Superior temporal gyrus (tissue), 1 donor: ENCODE measurements around the gene CBX2.

Experiments
- DNase-seq: peaks from one replicate; pipeline ENCODE4 v3.0.0-alpha.2; 2016; ENCODE audit errors: extremely low spot score

Gene CBX2

GRCh38 chr17:79799538-79800324 is 21.8 kb downstream of the CBX2 start:
- DNase-seq = no peak

- no peak for DNase-seq
Measured at GRCh38 chr17:79800325-79801155, 22.6 kb downstream of the CBX2 start.

GRCh38 chr17:79801156-79802038 is 23.4 kb downstream of the CBX2 start:
- DNase-seq = no peak

DNA sequence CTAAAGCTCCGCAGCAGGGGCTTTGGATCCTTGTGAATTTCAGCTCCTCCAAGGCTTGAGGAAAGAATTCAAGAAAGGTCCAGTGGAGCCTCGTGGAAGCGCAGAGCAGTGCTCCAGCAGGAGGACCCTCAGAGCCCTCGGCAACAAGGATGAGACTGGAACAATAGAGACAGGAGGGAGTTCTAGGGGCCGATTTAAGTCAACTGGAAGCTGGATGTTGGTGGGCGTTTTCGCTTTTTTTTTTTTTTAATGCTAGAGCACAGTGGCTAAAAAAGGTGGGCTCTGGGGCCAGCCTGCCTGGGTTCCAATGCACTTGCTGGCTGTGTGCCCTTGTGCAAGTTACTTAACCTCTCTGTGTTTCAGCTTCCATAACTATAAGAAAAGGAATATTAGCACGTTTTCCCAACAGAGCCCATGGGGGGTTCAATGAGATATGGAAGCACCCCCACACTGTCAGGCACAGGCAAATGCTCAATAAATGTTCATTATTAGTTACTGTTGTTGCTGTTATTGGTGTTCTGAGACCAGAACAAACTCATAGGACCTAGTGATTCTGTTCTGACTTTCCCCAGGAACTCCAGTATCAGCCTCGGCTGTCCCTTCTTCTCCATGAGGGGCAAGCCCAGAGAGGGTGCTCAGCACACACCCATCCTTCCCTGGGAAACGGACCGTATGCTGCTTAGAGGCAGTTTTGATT is 24.2 kb downstream of the CBX2 start:
- no peak for DNase-seq

DNA sequence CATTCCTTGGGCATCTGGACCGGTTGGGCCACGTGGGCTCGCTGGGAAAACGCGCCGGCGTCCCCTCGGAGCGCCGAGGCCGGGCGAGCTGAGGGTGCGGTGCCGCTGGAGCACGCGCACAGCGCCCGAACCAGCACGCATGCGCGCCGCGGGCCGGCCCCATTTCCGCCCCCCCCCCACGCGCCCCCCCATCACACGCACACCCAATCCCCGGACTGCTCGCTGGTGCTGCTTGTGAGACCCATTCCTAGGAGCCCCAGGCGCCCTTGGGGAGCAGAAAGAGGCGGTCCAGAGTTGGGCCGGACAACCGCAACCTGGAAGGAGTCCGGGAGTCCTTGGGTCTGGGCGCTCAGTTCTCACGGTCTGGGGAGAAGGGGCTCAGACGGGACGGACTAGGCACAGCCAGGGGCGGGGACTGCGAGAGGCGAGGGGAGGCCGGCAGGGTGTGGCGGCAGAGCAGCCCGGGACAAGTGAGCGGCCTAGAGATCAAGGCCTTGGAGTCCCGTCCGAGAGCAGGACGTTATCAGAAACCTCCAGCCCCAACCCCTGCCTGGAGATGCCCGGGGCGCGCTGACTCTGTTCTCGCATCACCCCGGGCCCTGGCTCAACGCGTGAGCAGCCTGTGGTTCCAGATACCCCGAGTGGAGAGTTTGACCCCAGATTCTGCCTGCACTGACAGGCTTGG is 24.9 kb downstream of the CBX2 start:
- no peak for DNase-seq

GRCh38 chr17:79803421-79803996 is 25.6 kb downstream of the CBX2 start:
- no peak for DNase-seq

DNA sequence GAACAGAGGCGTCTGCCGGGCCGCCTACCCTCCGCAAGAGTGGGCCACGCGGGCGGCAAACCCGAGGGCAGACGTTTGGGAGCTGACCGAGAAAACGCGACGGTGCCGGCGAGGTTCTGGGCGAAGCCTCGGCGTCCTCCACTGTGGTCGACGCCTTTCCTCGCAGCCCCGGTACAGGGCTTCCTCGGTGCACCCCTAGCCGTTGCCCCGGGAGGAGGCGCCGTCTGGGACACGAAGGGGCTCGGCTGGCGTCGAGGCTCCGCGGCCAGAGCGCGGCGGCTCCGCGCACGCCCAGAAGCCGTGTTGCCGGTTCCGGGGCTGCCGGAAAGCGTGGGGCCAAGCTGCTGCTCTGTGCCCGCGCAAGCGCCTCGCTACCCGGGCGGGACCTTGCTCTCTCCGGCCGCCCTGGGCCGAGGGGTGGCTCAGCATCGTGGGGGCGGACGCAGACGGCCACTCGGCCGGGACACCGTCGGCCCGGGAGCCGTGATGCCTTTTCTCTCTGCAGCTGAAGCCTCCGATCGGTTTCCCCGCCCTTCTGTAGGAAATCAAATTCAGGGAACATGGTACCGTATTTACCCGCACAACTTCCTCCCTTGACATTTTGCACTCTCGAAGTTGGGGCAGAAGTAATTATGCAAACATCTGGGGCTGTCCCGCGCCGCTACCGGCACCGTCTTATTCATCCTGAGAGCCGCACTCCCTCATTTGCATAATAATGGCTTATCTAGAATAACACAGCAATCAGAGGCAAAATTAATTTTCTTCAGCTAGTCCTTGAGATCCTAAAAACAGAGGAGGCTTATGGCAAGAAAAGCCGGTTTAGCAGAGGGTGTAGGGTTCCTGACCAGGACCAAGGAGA is 26.3 kb downstream of the CBX2 start:
- DNase-seq = no peak

GRCh38 chr17:79804856-79805696 is 27.1 kb downstream of the CBX2 start:
- DNase-seq = no peak

- no peak for DNase-seq
Measured at GRCh38 chr17:79806446-79806760, 28.5 kb downstream of the CBX2 start.

DNA sequence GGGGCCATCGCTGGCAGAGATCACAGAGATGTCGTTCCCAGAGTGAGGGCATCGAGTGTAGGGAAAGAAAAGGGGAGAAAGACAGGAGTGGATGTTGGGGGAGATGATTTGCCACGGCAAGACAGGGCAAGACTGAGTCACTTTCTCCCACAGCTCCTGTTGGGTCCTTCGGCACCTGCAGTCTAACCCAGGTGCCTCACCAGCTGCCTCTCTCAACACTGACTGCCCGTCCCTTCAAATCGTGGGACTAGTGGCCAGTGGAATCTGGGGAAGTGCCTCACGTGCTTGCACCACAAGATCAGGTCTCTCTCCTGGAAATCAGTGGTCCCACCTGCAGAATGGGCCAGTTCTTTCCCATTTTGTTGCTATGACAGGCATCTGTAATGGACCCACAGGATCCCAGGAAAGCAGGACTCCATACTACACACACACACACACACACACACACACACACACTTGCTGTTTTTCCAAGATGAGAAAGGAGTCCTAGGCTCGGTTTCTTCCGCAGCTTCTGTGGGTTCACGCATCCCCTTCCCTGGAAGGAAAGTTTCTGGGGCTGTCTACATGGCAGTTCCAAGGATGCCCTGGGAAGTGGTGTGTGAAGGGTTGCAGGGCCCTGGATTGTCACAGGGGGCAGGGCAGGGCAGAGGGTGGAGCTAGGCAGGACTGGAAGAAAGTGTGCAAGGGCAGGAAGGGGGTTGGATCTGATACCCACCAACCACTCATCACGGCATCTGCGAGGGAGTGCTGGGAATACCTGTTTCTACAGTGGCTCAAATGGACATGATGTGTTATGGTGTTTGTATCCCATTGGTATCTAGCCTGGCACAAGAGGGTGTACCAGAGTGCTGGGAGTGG is 29.1 kb downstream of the CBX2 start:
- no peak for DNase-seq

- no peak for DNase-seq
Measured at GRCh38 chr17:79808763-79809529, 31.0 kb downstream of the CBX2 start.

- DNase-seq = no peak
Measured at GRCh38 chr17:79809530-79810129, 31.7 kb downstream of the CBX2 start.

DNA sequence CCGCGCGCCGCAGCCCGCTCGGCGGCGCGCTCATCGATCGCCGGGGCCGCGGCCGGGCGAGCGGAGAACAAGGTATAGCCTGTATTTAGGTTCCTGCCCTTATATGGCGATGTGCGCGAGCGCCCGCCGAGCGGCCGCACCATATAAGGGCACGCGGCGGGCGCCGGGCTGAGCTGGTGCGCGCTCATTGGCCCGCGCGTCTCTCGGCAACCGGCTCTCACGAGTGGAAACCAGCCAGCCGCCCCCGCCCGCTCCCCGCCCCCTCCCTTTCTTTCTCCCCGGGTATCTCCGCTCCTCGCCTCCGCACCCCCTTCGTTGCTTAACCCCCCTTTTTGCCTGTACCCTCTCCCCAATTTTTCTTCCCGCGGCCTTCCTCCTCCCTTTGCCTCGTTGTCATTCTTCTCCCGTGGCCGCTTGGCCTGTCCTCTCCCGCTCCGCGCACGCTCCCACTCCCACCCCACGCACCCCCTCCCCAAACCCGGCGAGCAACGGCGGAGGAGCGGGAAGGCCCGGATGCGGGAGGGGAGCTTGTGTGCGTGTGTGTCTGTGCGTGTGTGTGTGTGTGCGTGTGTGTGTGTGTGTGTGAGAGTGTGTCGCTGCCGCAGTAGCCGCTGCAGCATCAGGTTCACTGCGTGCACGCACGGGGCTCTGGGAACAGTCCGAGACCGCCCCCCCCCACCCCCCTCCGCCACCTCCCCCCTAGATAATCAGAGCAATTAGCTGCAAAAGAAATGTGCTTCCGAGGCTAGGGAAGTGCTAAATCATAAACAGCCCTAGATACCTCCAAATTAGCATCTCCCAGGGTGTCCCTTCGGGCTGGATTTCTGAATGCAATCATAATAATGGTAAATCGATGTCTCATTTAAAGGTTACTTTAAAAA is 32.4 kb downstream of the CBX2 start:
- peak; percentile 65 for DNase-seq

GRCh38 chr17:79811011-79811867 is 33.3 kb downstream of the CBX2 start:
- peak; percentile 44 for DNase-seq
